ENCODE results near the gene CAPN15. TPM values are rescaled to one million over a fixed set of nuclear protein-coding genes. Genes with fewer than 3 reads are reported as not detected.

Gene CAPN15
- total RNA-seq, 1 experiment from 2014 or later = 76.4 TPM

DNA sequence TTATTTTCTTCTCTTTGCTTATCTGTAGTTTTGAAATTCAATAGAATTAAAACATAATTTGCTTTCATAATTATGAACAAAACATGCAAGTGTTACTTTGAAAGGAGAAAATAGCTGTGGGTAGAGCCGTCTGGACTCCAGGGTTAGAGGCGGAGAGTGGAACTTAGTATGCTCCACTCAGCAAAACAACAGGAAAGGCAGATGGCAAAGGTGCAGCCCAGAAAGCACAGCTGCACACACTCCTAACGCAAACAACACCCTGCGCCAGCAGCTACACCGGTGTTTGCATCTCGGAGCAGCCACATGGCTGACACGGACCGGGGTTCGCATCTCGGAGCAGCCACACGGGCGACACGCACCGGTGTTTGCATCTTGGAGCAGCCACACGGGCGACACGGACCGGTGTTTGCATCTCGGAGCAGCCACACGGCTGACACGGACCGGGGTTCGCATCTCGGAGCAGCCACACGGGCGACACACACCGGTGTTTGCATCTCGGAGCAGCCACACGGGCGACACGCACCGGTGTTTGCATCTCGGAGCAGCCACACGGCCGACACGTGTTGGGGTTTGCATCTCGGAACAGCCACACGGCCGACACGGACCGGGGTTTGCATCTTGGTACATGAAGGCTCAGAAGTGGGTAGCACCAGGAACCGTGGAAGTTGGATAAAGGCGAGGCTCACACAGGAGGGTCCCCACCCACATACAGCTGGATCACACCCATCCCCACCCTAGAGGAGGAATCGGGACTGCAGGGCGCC is 12.2 kb upstream of the CAPN15 start:
- no peak overlapping the region for H3K9ac ChIP-seq (ENCODE audit: extremely low read depth, insufficient read length, low read length)
- no peak overlapping the region for H2AK5ac ChIP-seq (ENCODE audit: insufficient read length, low read length)
- no peak overlapping the region for H4K8ac ChIP-seq (replicated peaks; ENCODE audit: insufficient read length, low read depth, low read length)
- no peak overlapping the region for H3T11ph ChIP-seq (ENCODE audit: low read length)
- H3K27ac ChIP-seq (ENCODE audit: insufficient read length, low read depth, low read length) = no peak overlapping the region
- H3K4ac ChIP-seq (ENCODE audit: low read depth, low read length) = no peak overlapping the region
- H4K5ac ChIP-seq (ENCODE audit: insufficient read length, low read depth, low read length) = no peak overlapping the region
- no peak overlapping the region for H2BK5ac ChIP-seq (ENCODE audit: insufficient read length, low read length)
- H2AFZ ChIP-seq (ENCODE audit: low read length) = no peak overlapping the region
- no peak overlapping the region for H2BK12ac ChIP-seq (ENCODE audit: insufficient read length, low read depth, low read length)
- no peaks in the 10 kb centered on the region for H3K27me3 ChIP-seq (ENCODE audit: insufficient read depth, low read length)
- H3K4me1 ChIP-seq (ENCODE audit: insufficient read depth, low read length) = no peaks in the 10 kb centered on the region
- H3K79me2 ChIP-seq (ENCODE audit: insufficient read depth, low read length) = no peaks in the 10 kb centered on the region
- no peak overlapping the region for H3K18ac ChIP-seq (ENCODE audit: insufficient read length, low read depth, low read length)
- Mint-ChIP-seq H3K27me3 (ENCODE audit: low read depth) (no peaks in the 10 kb centered on the region), H3K4me3 (no peak overlapping the region), H3K9me3 (no peaks in the 10 kb centered on the region), H3K36me3 (ENCODE audit: insufficient read depth in 1 of 3, low read depth in 3 of 3) (peaks cover 7 to 24% (median 23%) of the 10 kb centered on the region in 3 experiments; a peak in 6 of 7 replicates), H3K27ac (no peak overlapping the region), H3K4me1 (no peaks in the 10 kb centered on the region)
- H3K14ac ChIP-seq (ENCODE audit: insufficient read depth, low read length) = no peak overlapping the region
- H4K20me1 ChIP-seq (ENCODE audit: control insufficient read depth, insufficient read depth, insufficient read length) = no peaks in the 10 kb centered on the region
- no peaks in the 10 kb centered on the region for H3K23me2 ChIP-seq (ENCODE audit: insufficient read length, low read depth, low read length, poor library complexity, severe bottlenecking)
- H3K23ac ChIP-seq (ENCODE audit: insufficient read length, low read depth, low read length) = no peak overlapping the region
- H2BK20ac ChIP-seq (ENCODE audit: low read depth, low read length, poor library complexity, severe bottlenecking) = no peak overlapping the region
- no peak overlapping the region for H2BK120ac ChIP-seq (ENCODE audit: low read depth, low read length, poor library complexity, severe bottlenecking)
- TF ChIP-seq, protein P1, sequence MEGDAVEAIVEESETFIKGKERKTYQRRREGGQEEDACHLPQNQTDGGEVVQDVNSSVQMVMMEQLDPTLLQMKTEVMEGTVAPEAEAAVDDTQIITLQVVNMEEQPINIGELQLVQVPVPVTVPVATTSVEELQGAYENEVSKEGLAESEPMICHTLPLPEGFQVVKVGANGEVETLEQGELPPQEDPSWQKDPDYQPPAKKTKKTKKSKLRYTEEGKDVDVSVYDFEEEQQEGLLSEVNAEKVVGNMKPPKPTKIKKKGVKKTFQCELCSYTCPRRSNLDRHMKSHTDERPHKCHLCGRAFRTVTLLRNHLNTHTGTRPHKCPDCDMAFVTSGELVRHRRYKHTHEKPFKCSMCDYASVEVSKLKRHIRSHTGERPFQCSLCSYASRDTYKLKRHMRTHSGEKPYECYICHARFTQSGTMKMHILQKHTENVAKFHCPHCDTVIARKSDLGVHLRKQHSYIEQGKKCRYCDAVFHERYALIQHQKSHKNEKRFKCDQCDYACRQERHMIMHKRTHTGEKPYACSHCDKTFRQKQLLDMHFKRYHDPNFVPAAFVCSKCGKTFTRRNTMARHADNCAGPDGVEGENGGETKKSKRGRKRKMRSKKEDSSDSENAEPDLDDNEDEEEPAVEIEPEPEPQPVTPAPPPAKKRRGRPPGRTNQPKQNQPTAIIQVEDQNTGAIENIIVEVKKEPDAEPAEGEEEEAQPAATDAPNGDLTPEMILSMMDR (conservative IDR thresholded peaks at IDR 0.05) = no peak
- H3K56ac ChIP-seq (ENCODE audit: insufficient read length, low read depth, low read length) = no peak overlapping the region
- no peak for DNase-seq
- no peak overlapping the region for H4K91ac ChIP-seq (ENCODE audit: insufficient read length, low read depth, low read length)
- H3K4me2 ChIP-seq (ENCODE audit: insufficient read depth, insufficient read length, low read length) = no peak overlapping the region
- WGBS (ENCODE audit: extremely low coverage, insufficient read length, low lambda C conversion rate) = no CpG with 5 or more reads among the region's 45 CpGs
- no peaks in the 10 kb centered on the region for H3K79me1 ChIP-seq (ENCODE audit: insufficient read depth, low read depth, low read length, poor library complexity, severe bottlenecking)
- no peaks in the 10 kb centered on the region for H3K9me3 ChIP-seq (ENCODE audit: control insufficient read depth, low read depth, low read length)
- H2BK15ac ChIP-seq (ENCODE audit: low read depth, low read length) = no peak overlapping the region; the same call in 1 of the 2 replicates

All from H9 (cell line).